Measurements from ENCODE around the gene HPCAL1.

Gene HPCAL1

GRCh38 chr2:10460366-10460796 is 157.7 kb downstream of the HPCAL1 start:
- no peaks in the 10 kb centered on the region for H3K9me3 Mint-ChIP-seq
- peaks cover 7% of the 10 kb centered on the region for H3K4me1 Mint-ChIP-seq (ENCODE audit: low read depth)
- H3K36me3 Mint-ChIP-seq (ENCODE audit: low read depth) = no peaks in the 10 kb centered on the region
- no peak overlapping the region for H3K4me3 Mint-ChIP-seq
- DNase-seq = no peak
- H3K27ac Mint-ChIP-seq = no peak overlapping the region
- H3K27me3 Mint-ChIP-seq = peaks cover 26% of the 10 kb centered on the region

DNA sequence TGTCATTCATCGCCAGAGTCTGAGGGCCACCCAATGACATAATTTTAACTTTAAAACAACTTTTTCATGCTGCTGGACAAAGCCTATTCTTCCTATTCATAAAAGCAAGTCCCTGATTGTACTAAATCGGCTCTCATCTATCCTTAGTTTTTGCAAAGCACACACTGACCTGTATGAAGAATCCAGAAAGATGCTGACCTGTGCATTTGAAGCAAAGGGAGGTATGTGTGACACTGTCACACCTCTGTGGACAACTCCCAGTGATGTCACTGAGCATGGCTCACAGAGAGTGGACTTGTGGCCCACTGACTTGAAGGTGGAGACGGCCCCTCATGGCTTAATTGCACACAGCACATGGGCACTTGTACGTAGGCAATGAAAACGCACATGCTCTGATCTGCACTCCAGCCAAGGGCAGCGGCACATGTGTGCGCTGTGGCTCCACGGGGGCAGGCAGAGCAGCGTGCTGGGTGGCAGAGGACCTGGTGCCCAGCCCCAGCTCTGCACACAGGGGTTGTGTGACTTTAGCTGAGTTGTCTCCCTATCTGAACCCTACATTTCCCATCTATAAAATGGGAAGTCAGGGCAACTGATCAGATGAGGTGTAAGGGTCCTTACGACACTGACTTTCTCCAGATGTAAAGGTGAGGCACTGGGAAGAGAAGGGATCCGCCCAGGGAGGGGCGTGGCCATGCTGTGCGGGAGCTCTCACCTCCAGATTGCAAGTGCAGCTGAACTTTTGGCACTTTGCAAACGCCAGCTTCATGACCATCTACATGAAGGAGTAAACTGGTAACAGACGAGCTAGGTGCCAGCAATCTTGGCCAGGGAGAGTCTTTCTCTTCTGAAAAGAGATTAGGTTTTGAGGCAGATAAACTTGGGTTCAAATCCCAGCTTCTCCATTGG is 159.7 kb downstream of the HPCAL1 start:
- Mint-ChIP-seq H3K9me3 (no peaks in the 10 kb centered on the region), H3K4me1 (ENCODE audit: low read depth) (peaks cover 7% of the 10 kb centered on the region), H3K27ac (no peak overlapping the region), H3K27me3 (peaks cover 26% of the 10 kb centered on the region), H3K4me3 (no peak overlapping the region), H3K36me3 (ENCODE audit: low read depth) (no peaks in the 10 kb centered on the region)
- DNase-seq = no peak

GRCh38 chr2:10465910-10466309 is 163.2 kb downstream of the HPCAL1 start:
- H3K36me3 Mint-ChIP-seq (ENCODE audit: low read depth) = no peaks in the 10 kb centered on the region

GRCh38 chr2:10466801-10467200 is 164.1 kb downstream of the HPCAL1 start:
- no peak overlapping the region for H3K27ac Mint-ChIP-seq
- no peaks in the 10 kb centered on the region for H3K36me3 Mint-ChIP-seq (ENCODE audit: low read depth)
- H3K4me3 Mint-ChIP-seq = no peak overlapping the region
- H3K4me1 Mint-ChIP-seq (ENCODE audit: low read depth) = no peaks in the 10 kb centered on the region
- peaks cover 5% of the 10 kb centered on the region for H3K27me3 Mint-ChIP-seq
- no peaks in the 10 kb centered on the region for H3K9me3 Mint-ChIP-seq
- no peak for DNase-seq

More at GRCh38 chr2:10465910-10466309, 163.2 kb downstream of the HPCAL1 start:
- H3K4me3 Mint-ChIP-seq = no peak overlapping the region
- H3K27ac Mint-ChIP-seq = no peak overlapping the region
- H3K9me3 Mint-ChIP-seq = no peaks in the 10 kb centered on the region
- H3K4me1 Mint-ChIP-seq (ENCODE audit: low read depth) = no peaks in the 10 kb centered on the region
- H3K27me3 Mint-ChIP-seq = peaks cover 10% of the 10 kb centered on the region
- DNase-seq = no peak

- no peaks in the 10 kb centered on the region for H3K4me1 Mint-ChIP-seq (ENCODE audit: low read depth)
- peaks cover 3% of the 10 kb centered on the region for H3K27me3 Mint-ChIP-seq
- no peak overlapping the region for H3K4me3 Mint-ChIP-seq
- H3K27ac Mint-ChIP-seq = no peak overlapping the region
- no peaks in the 10 kb centered on the region for H3K36me3 Mint-ChIP-seq (ENCODE audit: low read depth)
- DNase-seq = no peak
- no peaks in the 10 kb centered on the region for H3K9me3 Mint-ChIP-seq
Measured at GRCh38 chr2:10467401-10467800, 164.7 kb downstream of the HPCAL1 start.

- no peak overlapping the region for H3K4me3 Mint-ChIP-seq
- no peak for DNase-seq
- H3K9me3 Mint-ChIP-seq = no peaks in the 10 kb centered on the region
- H3K27ac Mint-ChIP-seq = no peak overlapping the region
- H3K4me1 Mint-ChIP-seq (ENCODE audit: low read depth) = no peaks in the 10 kb centered on the region
- peaks cover 2% of the 10 kb centered on the region for H3K27me3 Mint-ChIP-seq
- H3K36me3 Mint-ChIP-seq (ENCODE audit: low read depth) = no peaks in the 10 kb centered on the region
Measured at GRCh38 chr2:10469301-10469700, 166.6 kb downstream of the HPCAL1 start.

DNA sequence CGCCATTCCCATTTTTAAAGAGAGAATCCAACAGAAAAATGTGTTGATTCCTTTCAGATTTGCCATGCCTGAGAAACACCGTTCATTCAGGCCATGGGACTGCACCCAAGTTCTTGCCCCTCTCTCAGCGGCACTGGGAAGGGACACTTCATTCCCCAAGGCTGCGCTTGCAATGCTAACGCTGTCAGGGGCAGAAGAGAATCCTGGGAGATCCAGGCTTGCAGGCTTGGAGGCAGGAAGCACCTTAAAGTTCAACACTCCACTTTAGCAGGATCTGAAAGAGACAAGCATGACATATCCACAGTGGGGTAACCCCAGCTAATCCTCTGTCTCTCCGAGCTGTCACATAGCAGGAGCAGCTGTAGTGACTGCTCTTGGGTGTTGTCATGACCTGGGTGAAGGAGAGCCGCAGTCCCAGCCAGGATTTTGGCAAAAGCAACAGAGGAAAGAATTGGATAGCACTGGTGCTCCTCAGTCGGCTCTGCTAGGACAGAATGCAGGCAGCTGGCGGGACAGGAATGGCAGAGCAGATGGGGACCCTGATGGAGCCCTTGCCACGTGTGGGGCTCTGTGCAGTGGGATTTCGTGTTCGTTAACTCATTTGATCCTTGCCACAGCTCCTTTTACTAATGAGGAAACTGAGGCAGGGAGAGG is 167.4 kb downstream of the HPCAL1 start:
- no peak for DNase-seq
- Mint-ChIP-seq H3K4me3 (no peak overlapping the region), H3K27ac (no peak overlapping the region), H3K36me3 (ENCODE audit: low read depth) (no peaks in the 10 kb centered on the region), H3K27me3 (no peaks in the 10 kb centered on the region), H3K9me3 (no peaks in the 10 kb centered on the region), H3K4me1 (ENCODE audit: low read depth) (no peaks in the 10 kb centered on the region)

GRCh38 chr2:10471046-10471571 is 168.4 kb downstream of the HPCAL1 start:
- Mint-ChIP-seq H3K27ac (no peak overlapping the region), H3K36me3 (ENCODE audit: low read depth) (no peaks in the 10 kb centered on the region), H3K9me3 (no peaks in the 10 kb centered on the region), H3K4me3 (no peak overlapping the region), H3K4me1 (ENCODE audit: low read depth) (no peaks in the 10 kb centered on the region), H3K27me3 (no peaks in the 10 kb centered on the region)
- no peak for DNase-seq

DNA sequence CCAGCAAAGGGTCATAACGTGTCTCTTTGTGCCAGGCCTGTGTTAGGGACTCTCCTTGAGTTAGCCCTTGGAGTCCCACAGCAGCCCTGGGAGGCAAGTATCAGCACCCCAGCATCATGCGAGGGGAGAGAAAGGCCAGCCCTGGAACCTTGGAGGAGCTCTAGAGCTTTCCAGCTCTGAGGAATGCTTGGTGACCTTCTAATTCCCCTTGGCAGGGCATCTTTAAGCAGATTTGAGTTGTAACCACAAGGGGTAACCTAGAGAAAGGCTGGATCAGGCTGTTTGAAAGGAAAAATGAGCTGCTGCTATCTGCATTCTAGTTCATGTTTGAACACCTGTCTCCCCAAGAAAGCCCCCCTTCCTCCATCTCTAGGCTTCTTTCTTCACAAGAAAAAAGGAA is 169.3 kb downstream of the HPCAL1 start:
- Mint-ChIP-seq H3K36me3 (ENCODE audit: low read depth) (no peaks in the 10 kb centered on the region), H3K27ac (no peak overlapping the region), H3K4me1 (ENCODE audit: low read depth) (peaks cover 2% of the 10 kb centered on the region), H3K27me3 (no peaks in the 10 kb centered on the region), H3K4me3 (no peak overlapping the region), H3K9me3 (no peaks in the 10 kb centered on the region)
- no peak for DNase-seq

DNA sequence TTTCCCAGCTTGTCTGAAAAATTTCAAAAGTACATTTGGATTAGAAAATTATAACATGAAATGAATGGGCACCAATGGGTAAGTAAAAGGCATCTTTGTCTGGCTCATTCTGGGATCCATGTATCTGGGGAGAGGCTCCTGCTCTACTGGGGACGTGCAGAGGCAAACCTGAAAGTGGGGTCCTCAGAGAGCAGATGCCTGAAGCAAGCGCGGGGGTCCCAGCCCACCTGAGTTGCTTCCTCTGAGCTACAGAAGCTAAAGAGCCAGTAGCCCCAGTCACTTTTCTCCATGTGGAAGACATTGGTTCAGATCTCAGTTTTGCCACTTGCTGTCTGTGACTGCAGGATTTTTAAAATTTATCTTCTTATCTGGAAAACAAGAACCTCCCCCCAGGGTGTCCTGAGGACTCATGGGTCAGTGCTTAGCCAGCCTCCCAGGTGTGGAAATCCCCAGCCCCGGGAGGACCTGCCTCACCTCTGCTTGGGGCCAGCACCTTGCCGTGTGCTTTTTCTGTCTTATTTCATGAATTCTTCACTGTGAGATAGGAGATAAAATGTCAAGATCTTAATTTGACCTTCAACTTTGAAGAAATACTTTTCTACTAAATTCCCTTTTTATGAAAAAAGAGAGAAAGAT is 170.5 kb downstream of the HPCAL1 start:
- Mint-ChIP-seq H3K27me3 (no peaks in the 10 kb centered on the region), H3K4me1 (ENCODE audit: low read depth) (peaks cover 12% of the 10 kb centered on the region), H3K9me3 (no peaks in the 10 kb centered on the region), H3K36me3 (ENCODE audit: low read depth) (no peaks in the 10 kb centered on the region), H3K27ac (no peak overlapping the region), H3K4me3 (no peak overlapping the region)
- DNase-seq = no peak

- no peak for DNase-seq
- Mint-ChIP-seq H3K4me1 (ENCODE audit: low read depth) (peaks cover 18% of the 10 kb centered on the region), H3K27ac (no peak overlapping the region), H3K9me3 (no peaks in the 10 kb centered on the region), H3K36me3 (ENCODE audit: low read depth) (no peaks in the 10 kb centered on the region), H3K27me3 (no peaks in the 10 kb centered on the region), H3K4me3 (no peak overlapping the region)
Measured at GRCh38 chr2:10475221-10475722, 172.6 kb downstream of the HPCAL1 start.

GRCh38 chr2:10475811-10476660 is 173.3 kb downstream of the HPCAL1 start:
- Mint-ChIP-seq H3K9me3 (no peaks in the 10 kb centered on the region), H3K36me3 (ENCODE audit: low read depth) (no peaks in the 10 kb centered on the region), H3K4me3 (no peak overlapping the region), H3K27me3 (no peaks in the 10 kb centered on the region), H3K27ac (no peak overlapping the region), H3K4me1 (ENCODE audit: low read depth) (peaks cover 18% of the 10 kb centered on the region)
- no peak for DNase-seq

GRCh38 chr2:10476723-10477442 is 174.2 kb downstream of the HPCAL1 start:
- Mint-ChIP-seq H3K36me3 (ENCODE audit: low read depth) (no peaks in the 10 kb centered on the region), H3K4me1 (ENCODE audit: low read depth) (peaks cover 18% of the 10 kb centered on the region), H3K4me3 (no peak overlapping the region), H3K9me3 (no peaks in the 10 kb centered on the region), H3K27me3 (no peaks in the 10 kb centered on the region), H3K27ac (peak overlapping the region; percentile 38)
- no peak for DNase-seq
